HG03025 (cell line): ENCODE results near the gene NLK.

ENCODE experiments used
- ATAC-seq: cut with Tn5 transposase; IDR thresholded peaks from one replicate; pipeline ENCODE4 v1.9.1; 2021; ENCODE audit warnings: mild to moderate bottlenecking, moderate library complexity; ENCODE audit not compliant: unreplicated experiment, low FRiP score

The NLK gene

DNA sequence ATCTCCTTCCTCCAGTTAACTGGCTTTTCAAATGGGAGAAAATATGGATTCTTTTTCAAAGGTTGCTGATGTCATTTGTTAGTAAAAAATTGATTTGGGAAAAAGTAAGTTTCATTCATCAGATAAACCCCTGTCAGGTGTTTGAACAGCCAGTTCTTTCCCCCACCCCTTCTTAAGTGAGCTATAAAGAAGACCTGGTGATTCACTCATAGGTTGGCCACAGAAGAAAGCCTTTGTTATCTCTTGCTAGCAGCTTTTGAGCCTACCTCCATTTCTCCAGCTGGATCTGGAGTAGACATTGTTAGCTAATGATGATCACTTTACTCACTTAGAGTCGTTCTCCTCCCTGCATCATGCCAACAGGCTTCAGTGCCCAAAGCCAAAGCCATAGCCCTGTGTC is 63.0 kb downstream of the NLK start:
- ATAC-seq: no peak

DNA sequence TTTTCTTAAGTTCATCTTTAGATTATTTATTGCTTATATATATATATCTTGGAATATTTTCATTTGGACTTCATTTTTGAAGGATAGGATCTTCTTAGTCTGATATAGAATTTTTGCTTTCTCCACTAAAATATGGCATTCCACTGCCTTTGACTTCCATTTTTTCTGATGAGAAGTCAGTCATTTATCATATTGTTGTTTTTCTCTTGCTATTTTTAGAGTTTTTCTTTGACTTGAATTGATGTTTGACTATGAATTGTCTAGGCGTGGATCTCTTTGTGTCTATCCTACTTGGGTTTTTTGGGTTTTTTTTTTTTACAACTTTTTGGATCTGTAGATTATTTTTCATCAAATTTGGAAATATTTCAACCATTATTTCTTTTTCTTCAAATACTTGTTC is 67.7 kb downstream of the NLK start:
- ATAC-seq: no peak

DNA sequence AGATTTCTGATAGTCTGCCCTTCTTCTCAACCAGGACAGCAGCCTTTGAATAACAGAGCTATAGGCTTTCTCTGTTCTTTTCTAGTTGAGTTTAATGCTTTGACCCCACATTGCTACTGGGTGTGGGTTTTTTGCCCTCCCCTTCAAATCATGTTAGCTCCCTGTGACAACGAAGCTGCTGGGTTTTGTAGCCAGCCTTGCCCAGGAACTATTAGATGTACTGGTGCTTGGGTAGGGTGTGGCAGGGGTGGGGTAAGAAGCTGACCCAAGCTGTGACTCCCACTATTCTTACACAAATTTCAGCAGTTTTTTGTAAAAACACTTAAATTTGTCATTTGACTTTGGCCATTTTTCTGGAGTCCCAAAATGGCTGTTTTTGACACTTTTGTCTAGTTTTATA is 69.7 kb downstream of the NLK start:
- no peak for ATAC-seq

DNA sequence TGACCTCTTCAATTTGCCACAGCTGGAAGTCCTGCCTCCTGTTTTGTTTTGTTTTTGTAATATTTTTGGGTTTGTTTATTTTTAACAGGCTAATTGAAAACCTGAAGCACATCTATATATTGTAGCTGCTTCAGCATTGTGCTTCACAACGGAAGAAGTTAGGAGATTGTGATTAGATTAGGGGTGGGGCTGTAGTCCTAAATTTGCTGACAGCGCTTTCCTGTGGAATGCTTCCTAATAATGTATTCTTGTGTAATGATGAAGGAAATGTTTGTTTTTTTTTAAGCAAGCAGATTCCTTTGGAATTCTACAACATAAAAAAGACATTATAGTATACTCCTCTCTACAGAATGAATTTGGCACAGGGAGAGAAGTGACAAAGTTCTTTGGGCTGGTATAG is 70.1 kb downstream of the NLK start:
- no peak for ATAC-seq

DNA sequence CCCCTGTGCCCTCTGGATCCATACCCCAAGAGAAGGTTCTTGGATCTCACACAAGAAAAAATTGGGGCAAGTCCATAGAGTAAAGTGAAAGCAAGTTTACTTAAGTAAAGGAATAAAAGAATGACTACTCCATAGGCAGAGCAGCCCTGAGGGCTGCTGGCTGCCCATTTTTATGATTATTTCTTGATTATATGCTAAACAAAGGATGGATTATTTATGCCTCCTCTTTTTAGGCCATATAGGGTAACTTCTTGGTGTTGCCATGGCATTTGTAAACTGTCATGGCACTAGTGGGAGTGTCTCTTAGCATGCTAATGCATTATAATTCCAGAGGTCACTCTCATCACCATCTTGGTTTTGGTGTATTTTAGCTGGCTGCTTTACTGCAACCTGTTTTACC is 70.8 kb downstream of the NLK start:
- no peak for ATAC-seq

DNA sequence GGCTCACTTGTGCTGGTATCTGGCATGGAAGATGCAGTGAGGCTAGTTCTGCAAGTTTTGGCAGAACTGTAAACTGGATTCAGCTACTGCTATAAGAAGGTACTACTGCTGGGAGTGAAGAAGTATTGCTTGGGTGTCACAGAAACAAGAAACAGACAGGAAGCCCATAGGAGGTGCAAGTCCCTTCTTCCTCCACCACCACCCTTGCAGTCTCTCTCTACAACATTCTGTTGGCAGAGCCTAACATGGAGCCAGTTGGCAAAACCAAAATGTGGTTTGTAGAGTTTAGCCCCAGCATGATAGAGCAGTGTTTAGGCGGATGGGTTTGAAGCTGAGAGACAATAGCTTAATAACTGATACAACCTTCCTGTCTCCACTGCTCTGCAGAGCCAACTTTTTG is 72.6 kb downstream of the NLK start:
- ATAC-seq: no peak

DNA sequence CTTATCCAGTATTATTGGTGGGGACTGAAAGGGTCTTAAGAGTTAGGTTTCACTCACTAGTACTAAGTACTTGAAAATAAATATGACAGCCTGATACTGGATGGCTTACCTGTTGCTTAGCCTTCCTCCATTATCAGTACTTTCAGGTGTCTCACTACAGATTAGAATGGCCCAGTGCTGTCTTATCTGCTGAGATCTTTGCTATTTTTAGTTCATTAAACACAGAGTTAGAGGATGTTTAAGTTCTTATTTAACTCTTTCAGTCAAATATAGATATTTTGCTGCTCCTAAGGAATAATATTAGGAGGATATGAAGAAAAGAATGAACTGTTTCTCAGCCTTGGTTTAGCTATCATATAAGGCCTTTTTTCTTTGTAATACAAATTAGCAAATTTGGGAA is 74.8 kb downstream of the NLK start:
- no peak for ATAC-seq

DNA sequence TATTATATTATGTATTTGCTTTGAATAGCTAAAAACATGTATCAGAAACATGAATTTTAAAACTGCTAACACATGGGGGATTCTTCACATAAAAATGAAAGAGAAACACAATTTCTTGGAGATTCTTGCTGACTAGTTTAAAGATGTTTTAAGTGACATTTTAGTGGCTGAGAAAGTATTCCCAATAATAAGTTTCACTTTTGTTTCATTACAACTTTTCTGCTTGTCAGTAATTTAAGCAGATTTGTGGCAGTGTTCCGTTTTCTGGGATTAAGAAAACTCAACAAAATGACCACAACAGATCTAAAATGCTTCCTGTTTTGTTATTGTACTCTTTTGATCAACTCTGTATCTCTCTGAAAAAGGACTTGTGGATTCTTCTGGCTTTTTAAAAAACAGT is 75.9 kb downstream of the NLK start:
- no peak for ATAC-seq

DNA sequence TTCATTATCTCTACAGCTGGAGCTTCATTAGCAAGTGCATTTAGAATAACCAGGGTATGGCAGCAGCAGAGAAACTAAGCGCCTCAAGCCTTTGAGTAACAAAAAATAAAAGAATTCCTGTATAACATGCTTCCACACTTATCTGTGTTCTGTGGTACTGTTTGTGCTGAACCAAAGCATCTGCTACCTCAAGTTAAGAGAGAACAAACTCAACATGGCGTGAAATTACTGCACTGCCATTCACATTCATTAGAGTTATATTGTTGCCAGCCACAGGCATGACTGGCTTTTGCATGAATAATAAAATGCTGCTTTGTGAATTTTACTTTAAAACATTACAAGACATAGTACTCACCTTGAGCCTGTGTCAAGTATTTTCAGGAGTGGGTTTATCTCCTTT is 76.6 kb downstream of the NLK start:
- no peak for ATAC-seq

DNA sequence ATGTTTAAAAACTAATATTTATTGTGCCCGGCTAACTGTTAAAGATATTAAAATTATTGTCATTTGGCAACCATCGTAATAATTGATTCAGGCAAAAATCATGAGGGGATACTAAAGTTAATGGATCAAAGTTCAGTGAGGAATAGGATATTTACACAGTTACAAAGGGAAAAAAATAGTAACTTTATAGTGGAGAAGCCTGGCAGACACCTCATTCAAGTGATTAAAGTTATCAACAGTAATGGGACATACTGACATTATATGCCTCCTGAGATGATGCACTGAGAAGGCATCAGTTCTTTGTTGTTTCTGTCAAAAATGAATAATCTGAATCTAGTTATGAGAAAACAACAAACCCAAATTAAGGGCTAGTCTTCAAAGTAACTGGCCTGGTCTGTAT is 77.1 kb downstream of the NLK start:
- ATAC-seq: no peak

DNA sequence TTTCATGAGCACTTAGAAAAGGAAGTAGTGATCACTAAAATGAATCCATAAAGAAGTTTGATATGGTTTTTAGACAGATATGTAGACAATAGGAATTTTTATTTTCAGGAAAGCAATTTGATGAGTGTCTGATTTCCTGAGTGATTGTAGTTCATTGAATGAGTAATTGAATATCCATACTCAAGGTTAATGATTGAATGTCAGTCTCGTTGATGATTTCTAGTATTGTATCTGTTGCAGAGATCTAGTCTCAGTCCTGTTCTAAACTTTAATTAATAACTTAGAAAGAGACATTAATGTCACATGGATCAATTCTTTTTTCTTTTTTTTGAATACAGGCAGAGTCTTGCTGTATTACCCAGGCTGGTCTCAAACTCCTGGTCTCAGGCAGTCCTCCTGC is 78.3 kb downstream of the NLK start:
- ATAC-seq: no peak

DNA sequence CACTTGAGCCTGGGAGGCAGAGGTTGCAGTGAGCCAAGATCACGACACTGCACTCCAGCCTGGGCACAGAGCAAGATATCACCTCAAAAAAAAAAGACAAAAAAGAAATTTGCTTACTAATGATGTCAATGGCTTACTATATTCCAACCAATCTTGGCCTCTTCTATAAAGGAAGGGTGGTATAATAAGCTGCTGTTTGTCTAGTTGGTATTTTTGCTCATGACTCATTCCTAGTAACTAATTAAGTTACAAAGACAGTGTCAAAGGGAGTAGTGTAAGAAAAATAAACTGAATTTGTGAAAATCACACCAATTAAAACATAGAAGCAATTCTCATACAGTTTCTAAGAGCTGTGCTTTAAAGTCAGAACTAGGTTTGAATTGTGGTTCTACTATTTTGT is 82.5 kb downstream of the NLK start:
- no peak for ATAC-seq

DNA sequence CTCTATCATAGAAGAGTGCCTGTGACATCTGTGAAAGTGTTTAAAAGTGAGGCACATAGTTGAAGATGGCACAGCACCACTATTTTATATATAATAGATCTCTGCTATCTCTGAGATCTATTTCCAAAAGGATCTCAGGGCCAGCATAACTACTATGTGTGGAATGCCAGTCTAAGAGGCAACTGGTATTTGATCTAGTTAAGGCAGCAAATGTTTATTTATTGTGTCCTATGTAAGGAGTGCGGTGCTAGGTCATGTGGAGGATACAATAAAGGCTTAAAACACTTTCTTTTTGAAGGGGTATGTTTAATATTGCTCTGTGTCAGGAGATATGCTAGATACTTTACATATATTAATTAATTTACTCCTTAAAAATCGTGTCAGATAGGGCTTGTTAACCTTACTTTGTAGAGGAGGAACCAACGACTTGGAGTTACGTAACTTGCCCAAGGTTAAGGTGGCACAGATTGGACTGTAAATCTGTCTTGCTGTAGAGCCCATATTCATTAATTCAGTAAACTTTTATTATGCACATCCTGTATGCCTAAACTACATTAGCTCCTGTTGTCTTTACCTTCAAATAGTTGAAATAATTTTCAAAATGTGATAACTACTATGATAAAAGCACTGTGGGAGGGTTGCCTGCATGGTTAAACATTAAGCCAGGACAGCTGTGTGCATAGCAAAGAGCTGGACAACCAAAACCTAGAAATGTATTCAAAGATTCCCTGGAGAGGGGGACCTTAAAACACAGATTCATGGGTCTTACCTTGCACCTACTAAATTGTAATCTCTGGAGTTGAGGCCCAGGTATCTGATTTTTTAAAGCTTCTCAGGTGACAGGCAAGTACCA is 83.3 kb downstream of the NLK start:
- ATAC-seq: no peak

DNA sequence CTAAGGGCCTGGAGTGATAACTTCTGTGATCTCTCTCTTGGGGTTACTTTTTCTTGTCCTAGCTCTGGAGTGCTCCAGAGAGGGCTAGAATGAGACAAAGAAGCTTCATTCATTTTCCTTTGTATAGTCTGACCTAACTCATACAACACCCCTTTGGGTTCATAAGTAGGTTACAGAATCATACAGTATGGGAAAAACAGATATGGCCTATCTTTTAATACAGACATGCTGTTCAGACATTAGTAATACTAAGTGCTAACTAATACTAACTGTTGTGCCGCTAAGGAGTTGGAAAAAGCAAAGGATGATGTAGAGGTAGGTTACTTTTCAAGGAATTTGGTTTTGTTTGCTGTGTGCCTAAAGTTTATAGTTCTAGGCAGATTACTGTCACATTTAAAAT is 84.7 kb downstream of the NLK start:
- ATAC-seq: no peak

DNA sequence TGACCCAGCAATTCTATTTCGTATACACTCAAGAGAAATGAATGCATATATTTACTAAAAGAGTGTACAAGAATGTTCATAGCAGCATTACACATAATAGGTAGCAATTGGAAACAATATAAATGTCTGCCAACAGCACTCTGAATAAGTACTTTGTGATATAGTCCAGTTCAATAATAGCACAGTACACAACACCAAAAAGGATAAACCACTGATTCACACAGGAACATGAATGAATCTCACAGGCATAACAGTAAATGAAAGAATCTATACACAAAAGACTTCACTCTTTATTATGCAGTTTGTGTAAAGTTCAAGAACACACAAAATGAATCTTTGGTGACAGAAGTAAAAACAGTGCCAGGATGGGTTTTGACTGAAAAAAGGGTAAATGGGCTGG is 86.3 kb downstream of the NLK start:
- no peak for ATAC-seq

DNA sequence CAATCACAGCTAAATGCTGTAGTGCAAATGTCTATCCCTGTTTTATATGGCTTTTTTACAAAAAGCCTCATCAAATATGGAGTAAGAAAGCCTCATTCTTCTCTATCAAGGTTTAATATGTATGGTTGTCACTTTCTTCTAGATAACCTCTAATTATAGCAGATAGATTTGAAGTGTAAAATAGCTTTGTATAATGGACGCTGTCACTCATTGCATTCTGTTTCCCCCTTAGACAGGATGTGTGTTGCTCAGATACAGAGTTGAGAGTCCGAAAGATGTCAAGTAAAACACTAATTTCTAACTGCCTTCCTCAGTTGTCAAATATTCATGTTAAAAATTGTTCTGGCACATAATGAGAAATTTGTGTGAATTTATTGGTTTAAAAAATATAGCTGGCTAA is 88.0 kb downstream of the NLK start:
- ATAC-seq: no peak

DNA sequence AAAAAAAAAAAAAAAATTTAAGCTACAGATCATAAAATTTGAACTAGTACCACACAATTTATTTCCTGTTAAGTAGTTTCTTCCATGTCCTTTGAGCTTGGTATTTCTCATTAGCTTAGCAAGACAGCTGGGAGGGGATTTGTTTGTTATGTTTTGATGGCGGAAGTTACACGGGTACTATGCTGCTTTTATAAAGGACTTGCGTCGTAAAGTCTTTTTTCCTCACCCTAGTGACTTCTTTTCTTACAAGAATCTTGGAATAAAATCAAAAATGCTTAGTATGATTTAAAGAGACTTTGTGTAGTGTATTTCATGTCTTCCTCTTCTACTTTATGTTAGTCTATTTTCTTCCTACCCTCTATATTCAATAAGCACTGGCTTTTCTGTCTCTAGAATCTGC is 89.1 kb downstream of the NLK start:
- no peak for ATAC-seq

DNA sequence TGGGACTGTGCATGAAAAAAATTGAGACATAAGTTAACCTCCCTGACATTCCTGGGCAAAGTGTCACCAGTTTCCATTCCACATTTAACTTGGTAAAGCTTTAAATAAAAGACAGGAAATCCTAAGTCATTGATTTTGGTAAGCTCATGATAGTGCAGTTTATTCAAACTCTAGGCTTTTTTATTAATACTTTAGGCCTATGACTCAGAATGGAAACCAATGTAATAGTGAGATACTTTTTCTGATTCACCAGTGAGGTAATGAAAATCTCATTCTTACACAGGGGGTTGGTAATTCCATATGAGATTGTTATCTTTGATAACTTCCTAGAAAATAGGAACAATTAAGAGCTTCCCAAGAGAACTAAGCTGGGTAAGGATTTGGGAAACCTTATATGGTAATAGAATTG is 91.1 kb downstream of the NLK start:
- no peak for ATAC-seq

DNA sequence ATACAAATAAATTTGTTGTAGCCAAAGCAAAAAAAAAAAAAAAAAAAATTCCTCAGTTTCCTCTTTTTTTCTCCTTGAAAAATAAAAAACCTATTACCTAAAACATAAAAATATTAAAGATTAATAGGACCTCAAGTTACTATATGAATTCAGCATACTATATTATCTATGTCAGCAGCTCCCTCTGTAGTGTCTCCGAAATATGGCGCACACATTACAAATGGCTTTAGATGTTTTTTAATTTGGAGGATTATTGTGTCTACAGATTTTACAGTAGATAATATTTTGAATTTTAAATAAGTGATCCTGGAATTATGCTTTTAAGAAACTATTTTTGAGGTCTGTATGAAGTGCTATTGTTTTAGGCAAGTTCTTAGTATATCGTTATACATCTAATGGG is 94.4 kb downstream of the NLK start:
- no peak for ATAC-seq

DNA sequence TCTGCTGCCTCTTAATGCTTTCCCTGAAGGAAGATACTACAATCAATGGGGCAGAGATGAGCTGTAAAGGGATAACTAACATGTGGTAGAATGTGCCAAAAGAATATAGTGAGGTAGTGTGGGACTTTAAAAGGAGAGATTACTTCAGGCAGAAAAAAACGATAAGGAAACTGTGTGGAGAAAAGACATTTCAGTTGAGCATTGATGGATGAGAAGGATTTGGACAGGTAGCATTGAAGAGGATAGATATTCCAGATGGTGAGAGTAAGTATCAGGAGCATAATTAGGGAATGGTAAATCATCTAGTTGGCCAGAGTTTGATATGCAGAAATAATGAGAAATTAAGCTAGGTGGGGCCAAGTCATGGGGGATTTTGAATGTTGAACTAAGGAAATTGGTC is 97.3 kb downstream of the NLK start:
- ATAC-seq: no peak

DNA sequence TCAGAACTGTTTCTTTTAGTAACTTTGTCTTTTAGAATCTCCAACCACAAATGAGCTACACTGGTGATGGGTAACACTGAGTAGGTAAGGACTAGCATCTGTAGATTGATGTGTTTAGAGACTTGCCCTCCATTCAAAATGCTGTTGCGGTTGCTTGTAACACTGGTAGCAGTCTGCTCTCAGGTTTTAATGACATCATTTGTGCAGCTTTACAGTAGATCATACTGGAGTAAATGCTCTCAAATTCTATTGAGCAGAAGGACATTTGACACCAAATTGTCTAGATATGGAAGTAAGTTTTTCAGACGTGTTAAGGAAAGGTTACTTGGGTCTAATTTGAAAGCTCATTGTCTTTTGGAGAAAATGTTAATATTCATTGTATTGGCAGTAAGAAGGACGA is 98.8 kb downstream of the NLK start:
- no peak for ATAC-seq

DNA sequence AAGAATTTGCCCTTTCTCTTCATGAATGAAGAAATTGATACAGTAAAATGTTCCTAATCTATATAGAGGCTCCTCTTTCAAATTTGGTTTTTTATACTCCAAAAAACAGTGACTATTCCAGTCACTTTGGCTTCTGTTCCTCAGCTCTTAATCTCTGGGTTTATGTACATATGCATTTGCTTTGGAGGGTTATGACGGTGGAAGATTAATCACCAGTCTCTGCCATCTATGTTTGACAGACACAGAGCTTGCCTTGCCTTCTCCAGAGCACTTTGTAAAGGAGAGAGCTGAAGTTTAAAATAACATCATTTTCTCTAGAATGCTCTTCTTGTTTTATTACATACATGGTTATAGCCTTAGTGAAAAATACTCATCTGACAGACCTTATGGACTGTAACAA is 99.3 kb downstream of the NLK start:
- ATAC-seq: no peak

DNA sequence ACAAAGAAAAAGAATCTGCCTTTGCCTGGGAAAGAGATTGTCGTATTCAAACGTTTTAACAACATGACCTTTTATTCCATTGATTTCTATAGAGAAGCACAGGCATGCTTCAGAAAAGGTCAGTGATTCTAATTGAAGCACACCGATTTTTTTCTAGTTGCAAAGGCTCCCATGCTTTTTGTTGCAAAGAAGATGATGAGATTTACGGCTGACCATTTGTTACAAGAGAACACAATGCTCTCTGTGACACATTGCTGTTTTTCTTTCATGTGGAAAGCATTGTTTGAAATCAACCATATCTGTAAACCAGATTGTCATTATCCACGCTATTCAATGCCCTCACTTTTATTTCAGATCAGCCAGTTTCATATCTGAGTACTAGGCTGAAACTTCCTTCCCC is 99.8 kb downstream of the NLK start:
- no peak for ATAC-seq
